Brain pericyte (primary cell): Measurements from ENCODE around the gene PRIM1.
A peak's percentile ranks its signal among the peaks of the same experiment; 100 is the strongest.
"Not testable (repeated sequence)": the region's sequence is repeated elsewhere in the genome, so short reads cannot be mapped to it uniquely, and the experiment has no call there.

Experiments used
- DNase-seq: peaks from one replicate; pipeline ENCODE4 v3.0.0-alpha.2; 2012; ENCODE audit warnings: low read depth, low spot score

PRIM1 gene

GRCh38 chr12:56761812-56762211, 9.7 kb upstream of the PRIM1 start:
- DNase-seq, result no peak

- no peak for DNase-seq
Observed at GRCh38 chr12:56760460-56760859, 8.3 kb upstream of the PRIM1 start.

GRCh38 chr12:56759263-56759908, 7.3 kb upstream of the PRIM1 start:
- DNase-seq, result no peak

- no peak for DNase-seq
Observed at GRCh38 chr12:56758728-56759262, 6.7 kb upstream of the PRIM1 start.

- not testable (repeated sequence) for DNase-seq
Observed at GRCh38 chr12:56757971-56758370, 5.8 kb upstream of the PRIM1 start.

- DNase-seq, result no peak
Observed at GRCh38 chr12:56753566-56753965, 1.4 kb upstream of the PRIM1 start.

- DNase-seq, result not testable (repeated sequence)
Observed at GRCh38 chr12:56750596-56750995, 1.5 kb downstream of the PRIM1 start.

GRCh38 chr12:56749853-56750252, 2.3 kb downstream of the PRIM1 start:
- no peak for DNase-seq

- DNase-seq, result no peak
Observed at GRCh38 chr12:56749359-56749758, 2.8 kb downstream of the PRIM1 start.

GRCh38 chr12:56728139-56728861, 23.8 kb downstream of the PRIM1 start:
- no peak for DNase-seq

GRCh38 chr12:56726196-56726675, 25.9 kb downstream of the PRIM1 start:
- DNase-seq, result not testable (repeated sequence)

GRCh38 chr12:56725723-56726102, 26.4 kb downstream of the PRIM1 start:
- DNase-seq, result no peak

- DNase-seq, result peak; percentile 91
Observed at GRCh38 chr12:56724972-56725722, 27.0 kb downstream of the PRIM1 start, which contains the start of gene NACA. NACA (minus strand) TSS chr12:56725299; CDS start chr12:56724521, 778 bp downstream.

GRCh38 chr12:56724701-56724971, 27.5 kb downstream of the PRIM1 start:
- DNase-seq, result no peak

GRCh38 chr12:56723889-56724700, 28.0 kb downstream of the PRIM1 start:
- peak; percentile 15 for DNase-seq

GRCh38 chr12:56723352-56723751, 28.8 kb downstream of the PRIM1 start:
- DNase-seq, result no peak

GRCh38 chr12:56722832-56723231, 29.3 kb downstream of the PRIM1 start:
- DNase-seq, result no peak

GRCh38 chr12:56721721-56722120, 30.4 kb downstream of the PRIM1 start:
- DNase-seq, result no peak

GRCh38 chr12:56721216-56721615, 30.9 kb downstream of the PRIM1 start:
- no peak for DNase-seq

GRCh38 chr12:56720731-56721151, 31.4 kb downstream of the PRIM1 start:
- DNase-seq, result no peak

GRCh38 chr12:56719056-56719455, 33.1 kb downstream of the PRIM1 start:
- no peak for DNase-seq
